ENCODE measurements around the gene FASN.
A peak's percentile ranks its signal among the peaks of the same experiment; 100 is the strongest.

FASN gene

GRCh38 chr17:82107341-82107860 is 9.4 kb upstream of the FASN start:
- in situ Hi-C loops (cut with MboI; ENCODE audit: low pct_unique_long_range_greater_than_20kb, low sequenced_read_pairs, unreplicated experiment): no loop called here
- DNase-seq (ENCODE audit: low spot score): peak; percentile 58
- TF ChIP-seq, protein P1, sequence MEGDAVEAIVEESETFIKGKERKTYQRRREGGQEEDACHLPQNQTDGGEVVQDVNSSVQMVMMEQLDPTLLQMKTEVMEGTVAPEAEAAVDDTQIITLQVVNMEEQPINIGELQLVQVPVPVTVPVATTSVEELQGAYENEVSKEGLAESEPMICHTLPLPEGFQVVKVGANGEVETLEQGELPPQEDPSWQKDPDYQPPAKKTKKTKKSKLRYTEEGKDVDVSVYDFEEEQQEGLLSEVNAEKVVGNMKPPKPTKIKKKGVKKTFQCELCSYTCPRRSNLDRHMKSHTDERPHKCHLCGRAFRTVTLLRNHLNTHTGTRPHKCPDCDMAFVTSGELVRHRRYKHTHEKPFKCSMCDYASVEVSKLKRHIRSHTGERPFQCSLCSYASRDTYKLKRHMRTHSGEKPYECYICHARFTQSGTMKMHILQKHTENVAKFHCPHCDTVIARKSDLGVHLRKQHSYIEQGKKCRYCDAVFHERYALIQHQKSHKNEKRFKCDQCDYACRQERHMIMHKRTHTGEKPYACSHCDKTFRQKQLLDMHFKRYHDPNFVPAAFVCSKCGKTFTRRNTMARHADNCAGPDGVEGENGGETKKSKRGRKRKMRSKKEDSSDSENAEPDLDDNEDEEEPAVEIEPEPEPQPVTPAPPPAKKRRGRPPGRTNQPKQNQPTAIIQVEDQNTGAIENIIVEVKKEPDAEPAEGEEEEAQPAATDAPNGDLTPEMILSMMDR (IDR thresholded peaks at IDR 0.05; ENCODE audit: extremely low read depth, insufficient read depth, missing control alignments): peak; percentile 25

DNA sequence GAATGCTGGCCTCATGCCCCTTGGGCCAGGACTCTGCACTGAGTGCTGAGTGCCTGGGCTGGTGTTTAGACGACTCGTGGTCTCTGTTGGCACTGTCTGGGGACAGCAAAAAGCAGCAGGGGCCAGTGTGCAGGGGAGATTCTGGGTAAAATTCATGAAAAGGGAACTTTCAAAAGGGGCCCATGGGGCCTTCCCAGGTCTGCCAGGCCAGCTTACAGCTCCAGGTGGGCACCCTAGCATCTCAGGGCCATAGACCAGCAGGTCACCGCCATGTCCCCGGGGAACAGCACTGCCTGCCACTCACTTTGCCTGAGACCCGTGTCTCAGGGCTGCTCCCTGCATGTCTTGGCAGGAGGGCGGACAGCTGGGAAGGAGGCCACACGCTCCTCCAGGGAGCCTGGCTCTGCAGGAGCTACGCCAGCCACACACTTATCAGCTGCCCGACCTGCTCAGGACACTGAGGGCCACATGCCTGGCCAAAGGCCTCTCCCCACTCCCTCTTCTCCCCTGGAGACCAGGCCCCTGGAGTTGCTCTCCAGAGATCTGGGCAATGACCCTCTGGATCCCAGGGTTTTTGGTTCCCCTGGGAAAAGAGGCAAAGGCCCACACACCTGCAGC is 8.8 kb upstream of the FASN start:
- in situ Hi-C loops (cut with MboI; ENCODE audit: low pct_unique_long_range_greater_than_20kb, low sequenced_read_pairs, unreplicated experiment): no loop called here
- DNase-seq (ENCODE audit: low spot score): peak; percentile 58
- TF ChIP-seq, protein P1 (IDR thresholded peaks at IDR 0.05; ENCODE audit: extremely low read depth, insufficient read depth, missing control alignments): no peak

GRCh38 chr17:82105882-82106687 is 8.0 kb upstream of the FASN start:
- in situ Hi-C loops (cut with MboI; ENCODE audit: low pct_unique_long_range_greater_than_20kb, low sequenced_read_pairs, unreplicated experiment): no loop called here
- peak; percentile 93 for DNase-seq (ENCODE audit: low spot score)
- TF ChIP-seq, protein P1 (IDR thresholded peaks at IDR 0.05; ENCODE audit: extremely low read depth, insufficient read depth, missing control alignments): peak; percentile 52

- in situ Hi-C loops (cut with MboI; ENCODE audit: low pct_unique_long_range_greater_than_20kb, low sequenced_read_pairs, unreplicated experiment): no loop called here
- DNase-seq (ENCODE audit: low spot score): no peak
- TF ChIP-seq, protein P1 (IDR thresholded peaks at IDR 0.05; ENCODE audit: extremely low read depth, insufficient read depth, missing control alignments): no peak
These were observed 7.4 kb upstream of the FASN start for GRCh38 chr17:82105417-82105881.

- DNase-seq (ENCODE audit: low spot score): no peak
- TF ChIP-seq, protein P1 (IDR thresholded peaks at IDR 0.05; ENCODE audit: extremely low read depth, insufficient read depth, missing control alignments): no peak
- in situ Hi-C loops (cut with MboI; ENCODE audit: low pct_unique_long_range_greater_than_20kb, low sequenced_read_pairs, unreplicated experiment): no loop called here
These were observed 6.9 kb upstream of the FASN start for GRCh38 chr17:82104797-82105416.

All from GM13977 (cell line).